ENCODE results near the gene UQCRC1. TPM values are rescaled to one million over a fixed set of nuclear protein-coding genes. Genes with fewer than 3 reads are reported as not detected.

UQCRC1 gene
- total and polyA plus RNA-seq, 12 donors = 723 to 1,330 (median 1,035) TPM

- H3K27ac ChIP-seq = no peak overlapping the region
- ATAC-seq = no peak
- 93 to 97% methylated on average over 9 of the region's 9 CpGs for WGBS, 2 donors
- H3K4me1 ChIP-seq = peaks cover 19 to 44% (median 39%) of the 10 kb centered on the region in 9 donors
- H3K4me3 ChIP-seq = no peak overlapping the region
- peaks cover 0 to 10% (median 0%) of the 10 kb centered on the region in 9 donors for H3K36me3 ChIP-seq
- intact Hi-C loops (cut with DNase I) = no loop called here
- DNase-seq = no peak
- no peaks in the 10 kb centered on the region for H3K9me3 ChIP-seq
- H3K27me3 ChIP-seq = peaks cover 0 to 28% (median 0%) of the 10 kb centered on the region in 7 donors
- TF ChIP-seq, protein P1, sequence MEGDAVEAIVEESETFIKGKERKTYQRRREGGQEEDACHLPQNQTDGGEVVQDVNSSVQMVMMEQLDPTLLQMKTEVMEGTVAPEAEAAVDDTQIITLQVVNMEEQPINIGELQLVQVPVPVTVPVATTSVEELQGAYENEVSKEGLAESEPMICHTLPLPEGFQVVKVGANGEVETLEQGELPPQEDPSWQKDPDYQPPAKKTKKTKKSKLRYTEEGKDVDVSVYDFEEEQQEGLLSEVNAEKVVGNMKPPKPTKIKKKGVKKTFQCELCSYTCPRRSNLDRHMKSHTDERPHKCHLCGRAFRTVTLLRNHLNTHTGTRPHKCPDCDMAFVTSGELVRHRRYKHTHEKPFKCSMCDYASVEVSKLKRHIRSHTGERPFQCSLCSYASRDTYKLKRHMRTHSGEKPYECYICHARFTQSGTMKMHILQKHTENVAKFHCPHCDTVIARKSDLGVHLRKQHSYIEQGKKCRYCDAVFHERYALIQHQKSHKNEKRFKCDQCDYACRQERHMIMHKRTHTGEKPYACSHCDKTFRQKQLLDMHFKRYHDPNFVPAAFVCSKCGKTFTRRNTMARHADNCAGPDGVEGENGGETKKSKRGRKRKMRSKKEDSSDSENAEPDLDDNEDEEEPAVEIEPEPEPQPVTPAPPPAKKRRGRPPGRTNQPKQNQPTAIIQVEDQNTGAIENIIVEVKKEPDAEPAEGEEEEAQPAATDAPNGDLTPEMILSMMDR (IDR thresholded peaks at IDR 0.05) = no peak
Observed at GRCh38 chr3:48593337-48593736, 16.1 kb downstream of the UQCRC1 start.

- Histone ChIP-seq H3K9me3 (no peaks in the 10 kb centered on the region), H3K27ac (no peak overlapping the region), H3K4me3 (no peak overlapping the region), H3K36me3 (peaks cover 0 to 3% (median 0%) of the 10 kb centered on the region in 9 donors), H3K27me3 (peaks cover 0 to 28% (median 0%) of the 10 kb centered on the region in 7 donors), H3K4me1 (peaks cover 15 to 37% (median 32%) of the 10 kb centered on the region in 9 donors)
- WGBS, 2 donors = 92 to 93% methylated on average over 21 of the region's 21 CpGs
- ATAC-seq (no peak), DNase-seq (no peak)
- TF ChIP-seq, protein P1 (IDR thresholded peaks at IDR 0.05) = no peak
- intact Hi-C loops (cut with DNase I) = no loop called here
Observed at GRCh38 chr3:48592519-48593087, 16.8 kb downstream of the UQCRC1 start.

DNA sequence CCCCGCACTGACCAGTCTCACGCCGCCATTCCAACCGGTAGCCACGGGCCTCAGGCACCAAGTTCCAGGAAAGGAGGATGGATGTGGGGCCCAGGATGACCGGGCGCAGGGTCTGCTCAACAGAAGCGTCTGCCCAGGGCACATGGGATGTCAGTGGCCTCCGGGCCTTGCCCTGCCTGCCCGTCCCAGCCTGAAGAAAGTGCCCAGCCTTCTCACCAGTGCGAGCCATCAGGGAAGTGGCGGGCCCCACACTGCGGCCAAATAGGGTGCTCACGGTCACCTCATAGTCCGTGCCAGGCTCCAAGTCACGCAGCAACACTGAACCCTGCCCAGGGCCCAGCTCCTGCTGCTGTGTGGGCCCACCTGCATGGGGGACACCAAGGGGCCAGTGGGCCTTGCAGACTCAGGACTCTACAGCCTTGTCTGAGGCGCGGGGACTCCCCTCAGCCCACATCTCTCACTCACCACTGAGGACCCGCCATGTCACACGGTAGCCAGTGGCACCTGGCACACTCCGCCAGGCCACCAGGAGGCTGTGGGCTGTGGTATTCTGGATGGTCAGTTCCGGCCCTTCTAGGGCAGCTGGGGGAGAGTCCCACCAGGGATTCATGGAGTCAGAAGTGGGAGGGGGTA, 17.4 kb downstream of the UQCRC1 start:
- Histone ChIP-seq H3K36me3 (peaks cover 0 to 4% (median 0%) of the 10 kb centered on the region in 9 donors), H3K4me1 (peaks cover 12 to 31% (median 26%) of the 10 kb centered on the region in 9 donors), H3K27me3 (peaks cover 0 to 28% (median 0%) of the 10 kb centered on the region in 7 donors), H3K27ac (no peak overlapping the region), H3K9me3 (no peaks in the 10 kb centered on the region), H3K4me3 (no peak overlapping the region)
- DNase-seq (no peak), ATAC-seq (no peak)
- intact Hi-C loops (cut with DNase I) = no loop called here
- TF ChIP-seq, protein P1 (IDR thresholded peaks at IDR 0.05) = no peak
- 93 to 95% methylated on average over 22 of the region's 22 CpGs for WGBS, 2 donors

GRCh38 chr3:48591436-48591835, 18.0 kb downstream of the UQCRC1 start:
- Histone ChIP-seq H3K4me3 (no peak overlapping the region), H3K36me3 (peaks cover 0 to 8% (median 0%) of the 10 kb centered on the region in 9 donors), H3K27me3 (peaks cover 0 to 28% (median 0%) of the 10 kb centered on the region in 7 donors), H3K4me1 (peaks cover 8 to 25% (median 21%) of the 10 kb centered on the region in 9 donors), H3K27ac (no peak overlapping the region), H3K9me3 (no peaks in the 10 kb centered on the region)
- DNase-seq = no peak
- WGBS, 2 donors = 89 to 91% methylated on average over 14 of the region's 14 CpGs
- TF ChIP-seq, protein P1 (IDR thresholded peaks at IDR 0.05) = no peak
- intact Hi-C loops (cut with DNase I) = no loop called here
- ATAC-seq = no peak
